Embryonic facial prominence (tissue), 1 donor: ENCODE measurements around the gene ARPP21.

Experiments
- DNase-seq: peaks from one replicate; pipeline ENCODE4 v3.0.0-alpha.2; 2016; ENCODE audit errors: extremely low spot score

ARPP21 gene

DNA sequence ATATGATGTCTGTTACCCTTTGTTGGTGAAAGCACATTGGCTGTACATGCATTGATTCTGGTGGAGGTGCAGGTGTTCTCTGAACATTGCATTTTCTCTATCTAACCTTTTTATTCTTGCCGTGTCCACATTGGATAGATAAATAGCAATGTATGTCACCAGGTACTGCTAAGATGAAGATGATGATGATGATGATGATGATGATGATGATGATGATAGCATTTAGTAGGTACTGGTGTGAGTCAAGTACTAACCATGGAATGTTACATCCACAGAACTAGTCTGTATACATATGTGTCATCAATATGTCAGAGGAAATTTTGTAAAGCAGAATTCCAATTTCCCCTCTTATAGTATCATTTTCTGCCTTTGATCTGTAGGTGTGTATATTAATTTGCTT is 36.3 kb downstream of the ARPP21 start:
- no peak for DNase-seq

- no peak for DNase-seq
These were observed 38.5 kb downstream of the ARPP21 start for GRCh38 chr3:35677797-35678196.

DNA sequence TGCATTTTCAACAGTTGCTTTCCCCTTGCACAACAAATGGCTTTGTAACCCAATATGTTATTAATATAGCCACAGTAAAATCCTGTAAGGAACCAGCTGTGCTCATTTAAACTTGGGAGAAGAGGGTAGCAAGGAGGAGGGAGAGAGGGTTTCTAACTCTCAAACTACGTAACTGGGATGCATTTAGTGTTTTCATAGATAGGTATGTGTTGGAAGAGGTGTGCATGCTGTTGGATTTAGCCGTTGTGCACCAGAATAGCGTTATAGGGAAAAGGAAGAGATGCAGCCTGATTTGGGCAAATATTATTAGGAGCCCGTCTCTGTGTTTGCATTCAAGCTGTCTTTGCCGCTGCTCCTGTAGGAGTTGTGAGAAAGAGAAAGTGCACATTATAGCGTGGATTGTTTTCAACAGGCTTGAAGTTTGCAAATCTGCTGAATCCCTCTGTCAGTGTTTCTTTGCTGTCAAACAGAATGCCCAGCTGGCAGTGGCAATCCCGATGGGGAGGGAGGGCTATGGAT is 39.4 kb downstream of the ARPP21 start:
- no peak for DNase-seq

- DNase-seq: no peak
These were observed 40.2 kb downstream of the ARPP21 start for GRCh38 chr3:35679409-35680080.

GRCh38 chr3:35680866-35681650 is 41.7 kb downstream of the ARPP21 start:
- DNase-seq: no peak

GRCh38 chr3:35685153-35685552 is 45.8 kb downstream of the ARPP21 start:
- DNase-seq: no peak

GRCh38 chr3:35688826-35689225 is 49.5 kb downstream of the ARPP21 start:
- DNase-seq: no peak

GRCh38 chr3:35690271-35690670 is 50.9 kb downstream of the ARPP21 start:
- no peak for DNase-seq

- DNase-seq: no peak
These were observed 66.6 kb downstream of the ARPP21 start for GRCh38 chr3:35705904-35706303.

- DNase-seq: no peak
These were observed 68.6 kb downstream of the ARPP21 start for GRCh38 chr3:35707904-35708303.

DNA sequence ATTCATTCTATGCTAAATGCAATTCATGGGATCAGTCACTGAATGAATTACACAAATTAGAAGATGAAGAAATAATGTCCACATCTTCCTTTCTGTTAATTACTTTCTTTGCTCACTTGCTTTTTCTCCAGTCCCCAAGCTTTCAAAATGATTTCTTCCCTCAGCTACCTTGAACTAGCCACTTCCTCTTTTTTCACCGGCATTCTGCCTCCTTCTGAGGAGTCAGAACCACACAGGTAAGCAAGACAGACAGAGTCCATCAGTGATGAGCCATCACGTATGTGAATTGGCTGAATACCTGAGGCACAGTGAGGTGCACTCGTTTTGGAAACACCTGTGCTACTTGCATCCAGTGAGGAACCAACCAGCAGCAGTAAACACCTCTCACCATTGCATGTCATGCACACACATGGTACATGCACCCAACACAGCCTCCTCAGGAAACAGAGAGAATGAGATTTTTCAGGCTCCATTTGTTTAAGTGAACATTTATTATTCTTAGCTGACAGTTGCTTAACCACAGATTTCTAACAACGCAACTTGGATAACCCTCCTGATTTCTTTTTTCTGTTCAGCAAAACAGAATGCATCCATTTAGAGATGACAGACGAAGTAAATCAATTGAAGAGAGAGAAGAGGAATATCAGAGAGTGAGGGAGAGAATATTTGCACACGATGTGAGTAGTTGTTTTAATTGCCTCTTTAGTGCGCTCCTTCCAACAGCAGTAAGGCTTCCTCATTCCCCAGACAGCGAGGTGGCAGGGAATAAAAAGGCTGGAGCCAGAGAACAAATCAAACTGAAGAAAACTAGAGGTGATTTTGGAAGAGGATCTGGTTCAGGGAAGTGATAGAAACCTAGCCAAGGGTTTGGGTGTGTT is 69.3 kb downstream of the ARPP21 start:
- DNase-seq: no peak

- no peak for DNase-seq
These were observed 70.4 kb downstream of the ARPP21 start for GRCh38 chr3:35709691-35710090.

GRCh38 chr3:35710554-35710953 is 71.2 kb downstream of the ARPP21 start:
- no peak for DNase-seq

DNA sequence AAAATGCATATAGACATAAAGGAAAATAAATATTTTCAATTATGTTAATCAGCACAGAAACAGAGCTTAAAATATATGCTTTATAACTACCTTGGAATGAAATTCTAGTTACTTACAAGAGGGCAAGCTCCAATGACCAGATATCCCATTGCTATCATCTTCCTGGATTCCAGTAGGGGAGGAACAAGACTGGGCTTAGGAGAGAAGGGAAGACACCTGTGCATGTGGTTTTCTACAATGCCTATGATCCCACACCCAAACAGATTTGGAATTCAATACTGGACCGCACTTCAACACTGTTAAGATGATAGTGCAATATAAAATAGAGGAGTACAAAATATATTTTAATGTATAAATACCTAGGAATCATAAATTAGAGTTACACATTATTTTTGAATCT is 79.6 kb downstream of the ARPP21 start:
- DNase-seq: no peak

DNA sequence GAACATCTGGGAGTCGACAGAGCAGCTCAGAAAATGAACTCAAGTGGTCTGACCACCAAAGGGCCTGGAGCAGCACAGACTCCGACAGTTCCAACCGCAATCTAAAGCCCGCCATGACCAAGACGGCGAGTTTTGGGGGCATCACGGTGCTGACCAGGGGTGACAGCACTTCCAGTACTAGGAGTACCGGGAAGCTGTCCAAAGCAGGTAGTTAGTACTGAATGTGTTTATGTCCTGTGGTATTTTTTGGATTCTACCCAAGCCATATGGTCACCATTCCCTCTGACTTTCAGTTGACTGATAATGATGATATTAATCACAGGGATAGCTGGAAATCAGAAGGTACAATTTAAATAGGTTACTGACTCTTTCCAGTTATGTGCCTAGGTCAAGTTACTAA is 82.3 kb downstream of the ARPP21 start:
- no peak for DNase-seq

GRCh38 chr3:35722902-35723301 is 83.6 kb downstream of the ARPP21 start:
- DNase-seq: no peak

GRCh38 chr3:35723480-35724097 is 84.3 kb downstream of the ARPP21 start:
- DNase-seq: no peak

GRCh38 chr3:35724106-35724505 is 84.8 kb downstream of the ARPP21 start:
- no peak for DNase-seq

GRCh38 chr3:35727179-35727578 is 87.9 kb downstream of the ARPP21 start:
- DNase-seq: no peak

- no peak for DNase-seq
These were observed 94.0 kb downstream of the ARPP21 start for GRCh38 chr3:35733341-35733740.

DNA sequence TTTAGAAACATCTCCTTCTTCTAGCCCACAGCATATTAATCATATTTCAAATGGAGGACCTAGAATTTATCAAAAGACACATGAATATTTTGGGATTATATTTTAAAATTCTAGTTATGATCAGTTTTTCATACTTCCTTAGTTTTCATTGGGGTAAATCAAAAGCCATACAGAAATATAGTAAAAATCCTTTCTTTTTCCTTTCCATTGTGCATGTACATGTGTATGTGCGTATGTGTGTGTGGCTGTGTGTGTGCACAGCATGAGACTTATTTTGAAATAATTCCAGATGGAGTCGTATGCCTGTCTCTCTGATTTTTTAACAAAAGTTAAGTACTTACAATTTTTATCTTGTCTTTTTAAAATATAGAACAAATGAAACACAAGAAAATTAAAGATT is 94.5 kb downstream of the ARPP21 start:
- DNase-seq: no peak

DNA sequence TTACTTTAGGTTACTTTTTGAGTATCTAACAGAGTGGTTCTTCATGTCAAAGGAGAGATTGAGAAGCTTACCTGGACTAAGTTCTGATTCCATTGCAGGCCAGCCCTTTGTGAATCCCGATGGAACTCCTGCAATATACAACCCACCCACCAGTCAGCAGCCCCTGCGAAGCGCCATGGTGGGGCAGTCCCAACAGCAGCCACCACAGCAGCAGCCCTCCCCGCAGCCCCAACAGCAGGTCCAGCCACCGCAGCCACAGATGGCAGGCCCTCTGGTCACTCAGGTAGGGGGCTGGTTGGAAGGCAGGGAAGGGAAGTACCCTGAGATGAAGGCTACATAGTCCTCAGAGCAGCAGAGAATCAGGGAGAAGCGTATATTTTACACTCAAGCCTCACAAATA is 97.8 kb downstream of the ARPP21 start:
- DNase-seq: no peak
